Colon (tissue), 2 donors: ENCODE measurements around the gene FSTL5.

Source experiments
- FAIRE-seq: peaks from 2 replicates; lab custom pipeline; 2012; peaks lifted over from hg19 to GRCh38; lab: Jason Lieb, UNC
- donor health status: control.
- donor health status: control.

Gene FSTL5

DNA sequence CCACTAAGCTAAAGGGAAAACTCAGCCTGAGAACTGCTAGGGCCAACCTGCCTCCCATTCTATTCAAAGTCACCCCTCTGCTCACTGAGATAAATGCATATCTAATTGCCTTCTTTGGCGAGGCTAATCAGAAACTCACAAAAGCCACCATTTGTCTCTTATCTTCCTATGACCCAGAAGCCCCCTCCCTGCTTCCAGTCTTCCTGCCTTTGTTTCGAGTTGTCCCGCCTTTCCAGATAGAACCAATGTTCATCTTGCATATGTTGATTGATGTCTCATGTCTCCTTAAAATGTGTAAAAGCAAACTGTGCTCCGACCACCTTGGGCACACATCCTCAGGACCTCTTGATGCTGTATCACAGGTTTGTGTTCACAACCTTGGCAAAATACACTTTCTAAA lies 459.8 kb downstream of the FSTL5 start:
- no peak for FAIRE-seq

DNA sequence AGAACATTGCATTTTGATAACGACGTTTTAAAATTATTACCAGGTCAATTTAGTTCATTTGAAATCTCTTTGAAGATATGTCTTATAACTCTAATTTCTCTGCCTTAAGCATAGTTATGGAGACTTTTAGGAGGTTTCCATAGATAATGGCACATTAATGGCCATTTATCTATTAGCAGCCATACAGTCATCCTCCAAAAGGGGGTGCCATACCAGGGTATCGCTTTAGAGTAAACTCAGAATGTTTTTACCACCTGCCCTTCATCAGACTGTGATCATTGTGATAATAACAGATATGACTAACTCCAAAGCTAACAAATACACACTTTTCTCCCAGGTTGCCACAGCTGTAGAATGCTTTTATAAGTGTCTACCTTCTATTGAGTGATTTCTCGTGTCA lies 461.5 kb downstream of the FSTL5 start:
- no peak for FAIRE-seq

DNA sequence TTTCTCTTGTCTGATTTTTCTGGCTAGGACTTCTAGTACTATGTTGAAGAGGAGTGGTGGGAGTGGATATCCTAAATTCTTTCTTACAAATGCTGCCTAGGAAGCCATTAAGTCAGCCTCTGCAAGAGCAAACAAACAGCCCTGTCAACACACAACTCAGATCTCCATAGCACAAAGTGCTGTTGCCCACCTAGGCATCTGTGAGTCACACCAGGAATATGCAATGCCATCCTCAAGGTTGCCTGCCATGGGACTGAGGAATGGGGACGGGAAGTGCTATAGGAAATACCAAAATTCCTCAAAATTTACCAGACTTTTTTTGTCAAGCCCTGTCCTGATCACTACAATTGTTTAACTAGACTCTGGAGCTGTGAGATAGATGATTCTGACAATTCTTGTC lies 466.9 kb downstream of the FSTL5 start:
- no peak for FAIRE-seq

GRCh38 chr4:161680146-161680545 lies 483.7 kb downstream of the FSTL5 start:
- FAIRE-seq: no peak

- no peak for FAIRE-seq
Measured at GRCh38 chr4:161664740-161665139, 499.1 kb downstream of the FSTL5 start.

- FAIRE-seq: no peak
Measured at GRCh38 chr4:161663844-161664243, 500.0 kb downstream of the FSTL5 start.

DNA sequence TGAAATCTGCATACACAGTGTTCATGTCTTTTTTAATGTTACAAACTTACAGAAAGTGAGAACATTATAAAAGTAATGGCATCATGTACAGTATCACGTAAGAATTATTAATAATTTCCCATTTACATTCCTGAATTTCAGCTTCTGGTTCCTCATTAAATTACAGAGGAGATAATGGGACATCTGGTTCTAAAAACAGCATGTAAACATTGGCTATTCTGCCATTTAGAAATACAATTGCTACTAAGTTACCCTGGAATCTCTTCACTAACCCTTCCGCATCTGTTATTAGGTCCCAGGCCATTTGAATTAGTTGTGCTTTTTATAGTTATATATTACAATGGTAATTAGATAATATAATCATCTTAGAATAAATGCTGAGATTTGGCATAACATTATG lies 505.1 kb downstream of the FSTL5 start:
- no peak for FAIRE-seq

DNA sequence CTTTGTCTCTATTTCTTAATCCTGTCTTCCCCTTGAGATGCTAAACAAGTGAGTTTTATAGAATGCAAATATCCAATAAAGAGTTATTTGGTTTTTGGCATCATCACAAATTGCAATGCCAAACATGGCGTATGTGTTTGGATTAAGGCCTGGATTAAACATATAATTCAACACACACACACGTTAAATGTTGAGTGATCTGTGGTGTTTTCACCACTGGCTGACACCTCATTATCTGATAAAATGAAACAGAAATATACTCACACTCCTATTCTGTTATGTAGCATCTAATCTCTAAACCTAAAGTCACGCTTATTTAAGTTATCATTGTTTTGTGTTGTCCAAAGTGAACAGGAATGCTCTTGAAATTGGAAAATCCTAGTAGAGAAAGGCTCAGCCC lies 506.2 kb downstream of the FSTL5 start:
- FAIRE-seq: no peak

DNA sequence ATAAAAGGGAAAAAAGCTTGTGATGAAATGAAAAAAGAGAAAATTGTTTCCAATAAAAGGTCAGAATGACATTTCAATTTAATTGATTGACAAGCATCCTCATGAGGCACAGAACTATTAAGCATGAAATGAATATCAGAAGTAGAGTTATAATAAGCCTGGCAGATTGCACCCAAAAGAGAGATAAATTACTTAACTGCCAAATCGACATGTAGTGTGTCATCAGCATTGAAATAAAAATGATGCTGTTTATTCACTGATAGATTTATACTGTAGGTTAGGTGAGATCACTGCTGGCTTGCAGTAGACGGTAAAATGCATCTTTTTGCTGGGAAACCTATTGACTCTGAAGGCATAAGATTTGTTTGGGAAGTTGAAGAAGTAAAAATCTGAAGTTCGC lies 507.2 kb downstream of the FSTL5 start:
- no peak for FAIRE-seq

GRCh38 chr4:161655148-161655547 lies 508.7 kb downstream of the FSTL5 start:
- FAIRE-seq: no peak

- peak; percentile 57 for FAIRE-seq
Measured at GRCh38 chr4:161653697-161654096, 510.1 kb downstream of the FSTL5 start.

DNA sequence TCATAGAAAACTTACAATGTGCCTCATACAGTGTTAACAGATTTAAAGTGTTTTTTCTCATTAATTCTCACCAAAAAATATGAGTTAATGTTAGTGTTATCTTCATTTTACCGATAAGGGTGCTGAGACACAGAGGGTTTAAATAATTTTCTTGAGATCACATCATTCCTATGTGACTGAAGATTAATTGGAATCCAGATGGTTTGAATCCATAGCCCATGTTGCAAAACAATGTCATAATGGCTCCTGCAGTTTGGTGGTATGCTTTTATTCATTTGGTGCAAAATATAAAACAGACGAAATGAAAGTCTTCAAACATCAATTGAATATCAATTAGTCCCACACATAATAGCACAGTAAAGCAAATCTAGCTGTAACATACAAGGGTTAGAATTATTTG lies 512.2 kb downstream of the FSTL5 start:
- FAIRE-seq: no peak

GRCh38 chr4:161650812-161651211 lies 513.0 kb downstream of the FSTL5 start:
- no peak for FAIRE-seq

- FAIRE-seq: no peak
Measured at GRCh38 chr4:161647757-161648156, 516.0 kb downstream of the FSTL5 start.

- peak; percentile 24 for FAIRE-seq
Measured at GRCh38 chr4:161642708-161643107, 521.1 kb downstream of the FSTL5 start.

DNA sequence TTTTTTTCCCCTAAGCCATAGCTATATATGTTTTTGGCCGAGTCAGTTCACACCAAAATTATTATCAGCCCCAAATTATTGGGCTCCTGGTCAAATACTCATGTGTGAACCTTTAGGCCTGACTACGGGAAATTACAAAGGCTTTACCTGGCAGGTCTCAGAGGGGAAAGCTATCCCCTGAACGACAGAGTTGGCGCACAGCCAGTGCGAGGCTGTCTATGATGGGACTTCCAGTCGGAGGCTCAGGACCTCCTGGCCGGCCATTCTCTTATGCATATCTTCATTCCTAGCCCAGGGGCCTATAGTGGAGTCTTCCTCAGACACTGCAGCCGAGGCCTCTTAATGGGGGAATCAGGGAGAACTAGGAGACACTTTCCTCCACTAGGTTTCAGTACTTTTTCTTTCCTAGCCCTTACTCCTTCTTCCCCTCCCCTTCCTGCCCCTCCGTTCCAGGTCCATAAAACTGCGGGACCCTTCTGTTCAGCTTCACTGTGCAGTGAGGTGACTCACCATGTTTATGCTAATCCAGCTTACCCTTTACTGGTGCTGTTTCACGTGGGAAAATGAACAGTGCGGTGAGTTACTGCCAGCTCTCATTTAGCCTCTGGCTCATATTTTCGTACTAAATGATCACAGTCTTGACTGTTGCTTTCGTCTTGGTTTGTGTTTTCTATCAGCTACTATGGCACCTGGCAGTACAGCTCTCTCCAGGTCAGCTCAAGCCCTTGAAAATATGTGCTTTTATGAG lies 533.9 kb downstream of the FSTL5 start:
- no peak for FAIRE-seq

GRCh38 chr4:161604516-161605300 lies 559.1 kb downstream of the FSTL5 start:
- no peak for FAIRE-seq

DNA sequence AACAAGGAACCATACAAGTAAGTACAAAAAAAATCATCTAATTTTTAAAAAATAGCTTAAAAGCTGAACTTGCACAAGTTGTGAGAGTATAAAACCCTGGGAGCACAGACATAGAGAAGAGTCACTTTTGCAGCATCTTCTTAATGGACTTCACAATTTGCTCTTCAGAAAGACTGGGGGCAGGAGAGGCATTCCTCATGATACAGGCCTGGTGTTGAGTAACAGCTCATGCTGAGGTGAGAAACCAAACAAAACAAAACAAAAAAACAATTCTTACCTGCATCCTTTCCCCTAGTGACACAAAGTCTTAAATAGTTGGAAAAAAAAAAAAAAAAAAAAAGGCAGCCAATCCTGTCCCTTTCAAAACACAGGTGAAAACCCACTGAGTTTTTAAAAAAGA lies 562.8 kb downstream of the FSTL5 start:
- no peak for FAIRE-seq

- FAIRE-seq: no peak
Measured at GRCh38 chr4:161595230-161595771, 568.5 kb downstream of the FSTL5 start.

- no peak for FAIRE-seq
Measured at GRCh38 chr4:161585011-161585410, 578.8 kb downstream of the FSTL5 start.

DNA sequence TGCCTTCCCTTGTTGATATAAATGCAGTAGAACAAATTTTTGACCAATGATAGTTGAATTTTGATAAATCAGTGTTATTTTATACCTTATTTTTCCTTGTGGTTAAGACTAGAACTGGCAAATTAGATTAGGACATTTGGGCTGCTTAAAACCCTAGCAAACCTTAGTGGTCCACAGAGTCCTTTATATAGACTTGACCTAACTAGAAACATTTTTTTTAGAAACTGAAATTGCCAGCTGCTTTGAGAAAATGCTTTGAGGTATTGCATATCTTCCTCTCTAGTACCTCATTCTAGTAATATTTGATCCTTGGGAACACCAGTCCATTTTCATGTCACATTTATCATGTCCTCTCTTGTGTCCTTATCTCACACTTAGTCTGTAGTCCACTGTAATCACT lies 580.3 kb downstream of the FSTL5 start:
- no peak for FAIRE-seq

DNA sequence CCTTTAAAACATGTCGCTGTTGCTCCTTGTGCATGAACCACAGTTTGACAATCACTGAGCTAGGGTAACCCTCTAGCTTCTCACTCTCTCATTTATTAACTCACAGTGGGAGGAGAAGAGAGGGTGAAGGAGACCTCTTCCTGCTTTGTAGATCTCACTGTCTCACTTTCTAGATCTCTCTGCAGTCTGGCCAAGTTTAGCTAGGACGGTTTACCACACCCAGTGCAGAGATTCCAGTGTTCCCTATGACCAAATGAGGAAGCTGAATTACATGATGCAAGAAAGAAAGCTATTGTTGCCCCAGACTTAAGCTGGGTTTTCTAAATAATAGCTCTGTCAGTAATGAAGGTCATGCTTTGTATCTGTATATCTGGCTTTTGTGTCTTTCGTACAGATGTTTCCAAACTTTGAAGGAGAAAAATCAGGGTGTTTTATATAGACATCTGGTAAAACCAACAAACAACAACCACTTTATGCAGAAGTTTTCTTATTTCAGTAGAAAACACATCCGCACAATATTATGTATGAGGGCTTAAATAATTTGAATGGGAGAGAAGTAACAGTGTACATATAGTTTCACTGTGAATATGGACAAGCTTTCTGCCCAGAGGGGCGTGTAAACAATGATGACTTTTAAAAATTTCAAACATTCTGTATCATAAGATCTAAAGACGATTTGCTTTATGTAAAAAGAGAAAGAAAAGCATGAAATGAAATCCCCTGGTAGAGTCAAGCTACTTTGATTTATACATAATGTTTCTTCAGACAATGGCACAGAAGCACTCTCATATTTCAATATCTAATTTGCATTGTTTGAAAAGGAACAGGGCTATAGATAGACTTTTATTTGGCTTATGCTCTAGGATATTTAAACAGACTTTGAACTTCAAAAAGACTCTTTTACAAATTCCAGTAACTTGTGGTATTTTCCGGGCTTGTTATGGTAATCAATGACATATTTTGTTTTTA lies 582.3 kb downstream of the FSTL5 start:
- no peak for FAIRE-seq
